Inflammatory macrophage treated with lipopolysaccharide for 4 hours (primary cell): ENCODE measurements around the gene FAM222B.
"Not testable (repeated sequence)": the region's sequence is repeated elsewhere in the genome, so short reads cannot be mapped to it uniquely, and the experiment has no call there.

Experiments used
- DNase-seq: peaks from one replicate; pipeline ENCODE4 v3.0.0-alpha.2; 2020

The FAM222B gene

DNA sequence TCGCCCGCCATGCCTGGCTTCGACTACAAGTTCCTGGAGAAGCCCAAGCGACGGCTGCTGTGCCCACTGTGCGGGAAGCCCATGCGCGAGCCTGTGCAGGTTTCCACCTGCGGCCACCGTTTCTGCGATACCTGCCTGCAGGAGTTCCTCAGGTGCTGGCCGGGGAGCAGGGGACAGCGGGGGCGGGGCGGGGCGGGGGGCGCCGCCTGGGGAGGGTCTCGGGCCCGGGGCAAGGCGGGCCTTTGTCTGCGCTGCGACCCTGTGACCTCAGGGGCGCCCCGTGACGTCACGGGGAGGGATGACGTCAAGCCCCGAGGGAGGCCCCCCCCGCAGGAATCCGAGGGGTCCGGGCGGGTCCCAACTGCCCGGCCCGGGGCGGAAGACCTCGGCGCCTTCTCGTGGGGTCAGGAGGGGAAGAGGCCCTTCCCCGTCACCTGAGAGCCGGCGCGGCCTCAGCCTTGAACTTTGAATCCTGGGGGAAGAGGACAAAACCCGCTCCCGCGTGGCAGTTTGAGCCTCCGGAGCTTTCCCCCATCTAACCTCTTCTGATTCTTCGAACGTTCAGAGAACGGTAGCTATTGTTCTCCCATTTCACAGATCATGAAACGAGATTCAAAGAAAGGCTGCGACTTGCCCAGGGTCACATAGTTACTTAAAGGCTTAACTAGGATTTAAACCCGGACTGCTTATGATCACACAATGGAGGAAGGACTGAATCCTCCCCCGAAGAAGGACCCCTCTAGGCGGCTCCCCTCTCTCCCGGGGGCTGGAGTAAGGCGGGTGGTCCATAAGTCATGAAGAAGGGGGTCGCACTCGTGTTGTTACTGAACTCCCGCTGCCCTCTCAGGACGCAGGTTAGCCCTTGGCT, 98.3 kb downstream of the FAM222B start:
- DNase-seq: peak; percentile 22

DNA sequence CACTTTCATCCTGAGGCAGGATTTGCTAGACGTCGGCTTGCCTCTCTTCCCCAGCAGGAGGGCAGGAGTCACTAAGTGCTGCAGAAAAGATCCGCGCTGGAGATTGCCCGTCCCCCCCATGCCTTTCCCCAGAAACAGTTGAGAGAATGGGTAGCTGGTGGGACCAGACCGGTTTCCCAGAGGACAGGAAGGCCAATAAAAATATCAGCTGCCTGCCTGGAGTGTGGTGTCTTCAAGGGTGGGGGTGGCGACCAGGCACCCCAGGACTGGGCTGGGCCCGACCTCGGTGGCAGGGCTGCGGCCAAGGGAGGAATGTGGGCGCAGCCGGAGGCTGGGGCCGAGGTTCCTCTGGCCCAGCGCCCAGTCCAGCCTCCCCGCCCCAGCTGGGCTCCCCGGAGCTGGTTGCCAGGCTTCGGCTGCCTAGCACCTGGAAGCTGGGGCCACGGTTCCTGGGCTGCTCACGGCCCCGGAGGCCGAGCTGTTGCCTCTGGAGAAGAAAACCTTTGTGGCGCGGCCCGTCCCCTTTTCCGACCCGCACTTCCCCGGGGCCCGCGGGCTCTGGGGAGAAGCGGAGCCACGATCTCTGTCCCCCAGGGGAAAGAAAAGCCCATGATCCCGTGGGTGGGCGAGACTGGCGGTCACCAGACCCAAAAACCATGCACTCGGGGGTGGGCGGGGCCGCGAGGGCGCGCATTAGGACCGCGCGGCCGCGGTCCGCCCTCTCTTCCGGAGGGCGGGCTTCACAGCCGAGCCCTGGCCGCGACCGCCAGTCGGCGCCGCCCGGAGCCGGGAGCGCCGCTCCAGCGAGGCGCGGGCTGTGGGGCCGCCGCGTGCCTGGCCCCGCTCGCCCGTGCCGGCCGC, 99.1 kb downstream of the FAM222B start, which contains the start of gene TRAF4:
TSS of gene TRAF4 (plus strand) at position 769 of the 861 bp plus-strand sequence. CDS start 102 bp downstream, outside the sequence.
- peak; percentile 85 for DNase-seq

DNA sequence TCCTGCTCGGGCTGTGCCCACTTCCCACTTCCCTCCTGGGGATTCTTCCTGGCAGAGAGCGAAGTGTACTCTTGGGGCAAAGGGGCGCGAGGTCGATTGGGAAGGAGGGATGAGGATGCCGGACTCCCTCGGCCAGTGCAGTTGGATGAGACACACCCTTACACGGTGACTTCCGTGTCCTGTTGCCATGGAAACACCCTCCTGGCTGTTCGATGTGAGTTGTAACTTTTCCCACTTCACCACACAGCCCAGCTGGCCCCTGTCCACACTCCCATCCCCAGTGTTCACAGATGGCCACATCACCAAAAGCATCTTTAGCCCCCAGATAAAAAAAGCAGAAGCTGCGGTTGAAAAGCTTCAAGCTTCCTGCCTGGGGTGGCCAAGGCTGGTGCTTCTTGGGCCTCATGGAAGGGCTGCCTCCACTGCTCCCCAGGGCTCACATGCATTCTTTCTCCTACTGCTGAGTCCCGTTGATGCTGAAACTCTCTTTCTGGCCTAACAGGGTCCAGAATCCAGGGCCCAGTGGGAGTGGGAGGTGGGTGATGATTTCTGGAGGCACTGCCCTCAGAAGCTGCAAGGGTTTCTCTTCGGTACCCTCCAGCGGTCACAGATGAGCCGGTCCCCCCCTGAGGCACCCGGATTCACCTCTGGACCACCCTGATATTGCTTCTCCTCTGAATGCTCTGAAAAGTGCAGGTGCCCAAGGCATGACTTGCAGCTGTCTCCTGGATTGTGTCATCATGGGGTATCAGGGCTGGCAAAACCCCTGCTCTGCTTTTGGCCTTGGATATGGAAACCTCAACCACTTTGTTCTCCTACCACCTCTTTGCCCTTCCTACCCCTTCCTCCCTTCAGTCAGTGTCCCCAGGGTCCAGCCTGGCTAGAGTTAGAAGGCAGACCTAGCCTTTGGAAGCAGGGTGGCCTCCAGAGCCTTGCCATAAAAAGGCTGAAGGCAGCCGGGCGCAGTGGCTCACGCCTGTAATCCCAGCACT, 100.9 kb downstream of the FAM222B start:
- peak; percentile 66 for DNase-seq

DNA sequence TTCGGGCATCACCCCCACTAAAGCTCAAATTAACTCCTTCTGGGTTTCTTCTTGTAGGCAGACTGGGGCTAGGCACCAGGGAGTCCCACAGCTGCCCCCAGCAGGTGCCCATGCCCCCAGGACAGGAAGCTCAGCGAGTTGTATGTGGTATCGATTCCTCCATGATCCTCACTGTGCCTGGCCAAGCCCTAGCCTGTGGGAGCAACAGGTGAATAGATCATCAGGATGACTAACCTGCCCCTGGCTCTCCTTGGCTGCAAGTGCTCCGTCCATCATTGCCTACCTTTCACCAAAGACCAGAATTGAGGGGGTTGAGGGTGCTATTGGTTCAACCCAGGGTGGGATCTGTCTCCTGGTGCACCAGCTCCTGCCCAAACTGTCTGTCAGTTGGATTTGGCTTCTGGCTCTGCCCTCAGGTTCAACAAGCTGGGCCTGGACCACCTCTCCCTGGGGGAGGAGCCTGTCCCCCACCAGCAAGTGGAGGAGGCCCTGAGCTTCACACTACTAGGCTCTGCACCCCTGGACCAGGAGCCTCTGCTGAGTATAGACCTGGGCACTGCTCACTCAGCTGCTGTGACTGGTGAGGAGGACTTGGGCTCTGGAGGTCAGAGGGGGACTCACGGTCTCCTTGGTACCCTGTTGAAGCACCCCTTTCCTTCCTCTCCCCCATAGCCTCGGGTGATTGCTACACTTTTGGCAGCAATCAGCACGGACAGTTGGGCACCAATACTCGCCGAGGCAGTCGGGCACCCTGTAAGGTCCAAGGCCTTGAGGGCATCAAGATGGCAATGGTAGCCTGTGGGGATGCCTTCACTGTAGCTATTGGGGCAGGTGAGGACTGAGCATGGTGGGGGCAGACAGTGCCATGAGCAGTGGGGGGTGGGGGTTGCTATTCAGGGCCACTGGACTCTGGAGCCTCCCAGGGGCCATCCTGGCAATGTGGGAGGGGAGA, 101.9 kb downstream of the FAM222B start:
- DNase-seq: no peak

DNA sequence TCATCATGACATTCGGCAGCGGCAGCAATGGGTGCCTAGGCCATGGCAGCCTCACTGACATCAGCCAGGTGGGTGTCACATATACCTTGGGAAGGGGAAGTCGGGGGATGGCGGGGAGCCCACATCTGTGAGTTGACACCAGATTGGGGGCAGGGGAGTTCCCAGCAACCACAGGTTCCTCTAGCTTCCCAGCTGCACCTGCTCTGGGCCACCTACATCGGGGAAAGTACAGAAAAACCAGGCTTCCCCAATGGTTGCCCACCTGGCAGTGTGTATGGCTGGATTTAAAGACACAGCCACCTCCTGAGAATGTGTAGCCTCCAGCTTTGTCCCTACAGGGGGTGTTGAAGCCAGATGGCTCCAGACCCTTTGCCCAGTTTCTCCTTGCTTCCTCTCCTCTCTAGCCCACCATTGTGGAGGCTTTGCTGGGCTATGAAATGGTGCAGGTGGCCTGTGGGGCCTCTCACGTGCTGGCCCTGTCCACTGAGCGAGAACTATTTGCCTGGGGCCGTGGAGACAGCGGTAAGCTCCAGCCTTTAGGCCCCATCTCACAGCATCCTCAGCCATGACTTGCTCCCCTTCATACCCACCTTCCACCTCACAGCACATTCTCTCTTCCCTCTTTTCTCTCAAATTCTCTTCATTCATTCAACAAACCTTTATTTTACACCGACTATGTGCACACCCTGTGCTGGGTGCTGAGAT, 103.8 kb downstream of the FAM222B start:
- no peak for DNase-seq

DNA sequence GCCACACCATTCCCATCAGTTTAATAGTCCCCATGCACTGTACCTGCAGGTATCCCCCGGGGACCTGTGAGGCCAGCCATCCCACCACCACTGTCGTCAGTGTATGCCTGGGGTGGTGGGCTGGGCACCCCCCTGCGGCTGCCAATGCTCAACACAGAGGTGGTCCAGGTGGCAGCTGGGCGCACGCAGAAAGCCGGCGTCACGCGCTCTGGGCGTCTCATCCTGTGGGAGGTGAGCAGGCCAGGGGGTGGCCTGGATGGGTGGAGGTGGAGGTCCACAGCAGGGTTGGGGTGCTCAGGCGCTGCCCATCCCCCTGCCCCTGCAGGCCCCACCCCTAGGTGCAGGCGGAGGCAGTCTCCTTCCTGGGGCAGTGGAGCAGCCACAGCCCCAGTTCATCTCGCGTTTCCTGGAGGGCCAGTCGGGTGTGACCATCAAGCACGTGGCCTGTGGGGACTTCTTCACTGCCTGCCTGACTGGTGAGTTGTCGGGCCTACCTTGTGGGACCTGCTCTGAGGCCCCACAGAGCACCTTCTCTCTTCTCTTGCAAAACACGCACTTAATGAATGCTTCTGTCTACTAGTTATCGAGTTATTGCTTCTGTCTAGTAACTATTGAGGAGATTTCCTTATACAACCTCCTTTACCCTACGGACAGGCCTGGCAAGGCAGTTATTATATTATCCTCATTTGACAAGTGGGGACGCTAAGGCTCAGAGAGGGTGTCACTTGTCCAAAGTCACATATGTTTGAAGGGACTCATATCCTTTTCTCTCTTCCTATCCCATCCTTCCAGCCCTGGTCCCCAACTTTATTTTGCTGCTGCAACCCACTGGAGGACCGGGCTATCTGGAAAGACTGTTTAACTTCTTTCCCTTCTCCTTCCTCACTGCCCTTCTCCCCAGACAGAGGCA, 104.6 kb downstream of the FAM222B start:
- DNase-seq: no peak

DNA sequence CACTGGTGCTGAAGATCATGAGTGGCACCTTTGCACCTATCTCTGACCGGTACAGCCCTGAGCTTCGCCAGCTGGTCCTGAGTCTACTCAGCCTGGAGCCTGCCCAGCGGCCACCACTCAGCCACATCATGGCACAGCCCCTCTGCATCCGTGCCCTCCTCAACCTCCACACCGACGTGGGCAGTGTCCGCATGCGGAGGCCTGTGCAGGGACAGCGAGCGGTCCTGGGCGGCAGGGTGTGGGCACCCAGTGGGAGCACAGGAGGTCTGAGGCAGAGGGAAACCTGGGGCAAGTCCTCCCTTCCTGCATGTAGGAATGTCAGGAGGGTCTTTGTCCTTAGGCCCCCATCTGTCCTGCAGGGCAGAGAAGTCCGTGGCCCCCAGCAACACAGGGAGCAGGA, 105.3 kb downstream of the FAM222B start:
- no peak for DNase-seq

DNA sequence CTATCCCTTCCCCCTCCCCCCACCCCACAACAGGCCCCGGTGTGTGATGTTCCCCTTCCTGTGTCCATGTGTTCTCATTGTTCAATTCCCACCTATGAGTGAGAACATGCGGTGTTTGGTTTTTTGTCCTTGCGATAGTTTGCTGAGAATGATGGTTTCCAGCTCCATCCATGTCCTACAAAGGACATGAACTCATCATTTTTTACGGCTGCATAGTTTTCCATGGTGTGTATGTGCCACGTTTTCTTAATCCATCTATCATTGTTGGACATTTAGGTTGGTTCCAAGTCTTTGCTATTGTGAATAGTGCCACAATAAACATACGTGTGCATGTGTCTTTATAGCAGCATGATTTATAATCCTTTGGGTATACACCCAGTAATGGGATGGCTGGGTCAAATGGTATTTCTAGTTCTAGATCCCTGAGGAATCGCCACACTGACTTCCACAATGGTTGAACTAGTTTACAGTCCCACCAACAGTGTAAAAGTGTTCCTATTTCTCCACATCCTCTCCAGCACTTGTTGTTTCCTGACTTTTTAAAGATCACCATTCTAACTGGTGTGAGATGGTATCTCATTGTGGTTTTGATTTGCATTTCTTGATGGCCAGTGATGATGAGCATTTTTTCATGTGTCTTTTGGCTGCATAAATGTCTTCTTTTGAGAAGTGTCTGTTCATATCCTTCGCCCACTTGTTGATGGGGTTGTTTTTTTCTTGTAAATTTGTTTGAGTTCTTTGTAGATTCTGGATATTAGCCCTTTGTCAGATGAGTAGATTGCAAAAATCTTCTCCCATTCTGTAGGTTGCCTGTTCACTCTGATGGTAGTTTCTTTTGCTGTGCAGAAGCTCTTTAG, 106.4 kb downstream of the FAM222B start:
- not testable (repeated sequence) for DNase-seq

DNA sequence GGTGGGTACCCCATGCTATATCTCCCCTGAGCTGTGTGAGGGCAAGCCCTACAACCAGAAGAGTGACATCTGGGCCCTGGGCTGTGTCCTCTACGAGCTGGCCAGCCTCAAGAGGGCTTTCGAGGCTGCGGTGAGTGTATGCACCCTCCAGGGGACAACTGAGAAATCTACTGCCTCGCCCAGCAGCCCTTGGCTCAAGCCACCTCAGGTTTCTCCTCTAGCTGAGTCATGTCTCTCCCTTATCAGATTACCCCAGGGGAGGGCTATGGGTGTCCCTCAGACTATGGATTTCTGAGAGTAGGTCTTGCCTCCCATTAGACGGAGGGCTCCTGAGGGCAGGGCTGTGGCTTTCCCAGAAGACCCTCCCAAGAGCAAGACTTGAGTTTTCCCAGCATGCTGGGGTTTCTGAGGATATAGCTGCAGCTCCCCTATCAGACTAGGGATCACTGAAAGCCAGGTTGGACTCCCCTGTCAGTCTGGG, 107.3 kb downstream of the FAM222B start:
- DNase-seq: no peak

DNA sequence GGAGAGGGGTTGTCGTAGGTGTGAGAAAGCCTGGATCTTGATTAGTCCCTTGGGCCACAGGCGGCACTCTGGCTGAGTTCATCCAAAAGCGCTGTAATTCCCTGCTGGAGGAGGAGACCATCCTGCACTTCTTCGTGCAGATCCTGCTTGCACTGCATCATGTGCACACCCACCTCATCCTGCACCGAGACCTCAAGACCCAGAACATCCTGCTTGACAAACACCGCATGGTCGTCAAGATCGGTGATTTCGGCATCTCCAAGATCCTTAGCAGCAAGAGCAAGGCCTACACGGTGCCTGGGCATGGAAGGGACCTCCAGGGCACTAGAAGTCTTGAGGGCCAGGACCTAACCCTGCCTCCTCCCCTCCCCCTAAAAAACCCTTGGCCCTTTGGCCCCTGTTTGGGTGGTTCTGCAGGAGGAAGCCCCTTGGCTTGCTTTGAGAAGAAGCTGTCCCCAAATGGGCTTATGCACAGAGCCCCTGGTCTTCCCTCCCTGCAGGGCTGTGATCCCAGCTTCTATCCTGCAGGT, 107.8 kb downstream of the FAM222B start:
- DNase-seq: no peak

DNA sequence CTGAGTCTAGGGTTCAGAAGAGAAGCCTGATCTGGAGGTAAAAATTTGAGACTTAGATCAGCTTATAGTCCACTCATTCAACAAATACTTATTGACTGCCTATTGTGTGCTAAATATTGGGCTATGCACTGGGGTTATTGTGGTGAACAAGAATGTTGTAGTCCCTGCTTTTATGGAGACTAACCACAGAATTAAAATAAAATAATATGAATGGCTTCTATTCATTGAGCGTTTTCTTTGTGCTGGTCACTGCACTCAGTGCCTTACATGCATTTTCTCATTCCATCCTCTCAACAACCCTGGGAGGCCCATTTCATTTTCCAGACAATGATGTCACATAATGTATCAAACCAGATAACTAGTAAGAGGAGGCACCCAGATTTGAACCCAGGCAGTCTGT, 109.2 kb downstream of the FAM222B start:
- DNase-seq: no peak

DNA sequence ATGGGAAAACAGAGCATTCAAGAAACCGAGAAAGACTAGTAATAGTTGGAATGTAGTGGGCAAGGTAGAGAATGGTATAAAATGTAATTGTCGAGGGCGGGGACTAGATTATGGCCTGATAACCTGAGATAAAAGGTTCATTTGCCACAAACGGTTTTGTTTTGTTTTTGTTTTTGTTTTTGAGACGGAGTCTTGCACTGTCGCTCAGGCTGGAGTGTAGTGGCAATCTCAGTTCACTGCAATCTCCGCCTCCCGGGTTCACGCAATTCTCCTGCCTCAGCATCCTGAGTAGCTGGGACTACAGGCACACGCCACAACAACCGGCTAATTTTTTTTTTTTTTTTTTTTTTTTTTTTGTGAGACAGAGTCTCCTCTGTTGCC, 112.7 kb downstream of the FAM222B start:
- no peak for DNase-seq

DNA sequence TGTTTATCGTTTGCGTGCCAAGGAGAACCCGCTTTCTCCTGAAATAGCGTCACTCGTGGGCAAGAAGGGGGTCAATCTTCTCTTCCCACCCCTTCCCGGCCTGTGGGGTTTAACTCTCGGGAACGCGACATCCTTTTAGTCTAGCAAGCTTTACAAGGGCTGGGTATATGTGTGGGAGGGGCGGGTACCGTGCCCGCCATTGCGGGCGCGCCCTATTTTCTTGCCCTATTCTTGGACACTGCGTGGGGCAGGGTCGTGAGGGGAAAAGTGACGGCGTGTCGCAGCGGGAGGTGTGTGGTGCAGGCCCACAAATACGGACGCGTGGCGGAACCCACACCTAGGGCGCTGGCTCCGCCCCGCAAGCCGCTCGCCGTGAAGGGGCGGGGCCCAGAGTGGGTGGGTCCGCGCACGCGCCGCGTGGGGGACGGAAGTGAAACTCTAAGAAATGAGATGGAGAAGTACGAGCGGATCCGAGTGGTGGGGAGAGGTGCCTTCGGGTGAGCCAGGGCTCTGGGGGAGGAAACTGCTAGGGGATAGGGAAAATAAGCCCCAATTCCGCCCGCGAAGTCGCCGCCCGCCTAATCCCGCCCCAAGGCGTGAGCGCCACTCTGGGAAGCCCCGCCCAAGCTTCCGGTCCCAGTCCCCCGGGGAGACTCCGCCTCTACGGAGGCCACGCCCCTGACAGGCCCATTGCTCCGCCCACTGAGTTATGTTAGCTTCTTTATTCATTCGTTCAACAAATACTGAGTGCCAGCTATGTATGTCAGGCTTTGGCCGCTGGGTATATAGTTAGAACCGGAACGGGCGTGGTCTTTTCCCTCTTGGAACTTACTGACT, 114.0 kb downstream of the FAM222B start, which contains the start of gene NEK8:
TSS of gene NEK8 (plus strand) at position 425 of the 837 bp plus-strand sequence. CDS start at position 451, 26 bp downstream.
- DNase-seq: peak; percentile 97

DNA sequence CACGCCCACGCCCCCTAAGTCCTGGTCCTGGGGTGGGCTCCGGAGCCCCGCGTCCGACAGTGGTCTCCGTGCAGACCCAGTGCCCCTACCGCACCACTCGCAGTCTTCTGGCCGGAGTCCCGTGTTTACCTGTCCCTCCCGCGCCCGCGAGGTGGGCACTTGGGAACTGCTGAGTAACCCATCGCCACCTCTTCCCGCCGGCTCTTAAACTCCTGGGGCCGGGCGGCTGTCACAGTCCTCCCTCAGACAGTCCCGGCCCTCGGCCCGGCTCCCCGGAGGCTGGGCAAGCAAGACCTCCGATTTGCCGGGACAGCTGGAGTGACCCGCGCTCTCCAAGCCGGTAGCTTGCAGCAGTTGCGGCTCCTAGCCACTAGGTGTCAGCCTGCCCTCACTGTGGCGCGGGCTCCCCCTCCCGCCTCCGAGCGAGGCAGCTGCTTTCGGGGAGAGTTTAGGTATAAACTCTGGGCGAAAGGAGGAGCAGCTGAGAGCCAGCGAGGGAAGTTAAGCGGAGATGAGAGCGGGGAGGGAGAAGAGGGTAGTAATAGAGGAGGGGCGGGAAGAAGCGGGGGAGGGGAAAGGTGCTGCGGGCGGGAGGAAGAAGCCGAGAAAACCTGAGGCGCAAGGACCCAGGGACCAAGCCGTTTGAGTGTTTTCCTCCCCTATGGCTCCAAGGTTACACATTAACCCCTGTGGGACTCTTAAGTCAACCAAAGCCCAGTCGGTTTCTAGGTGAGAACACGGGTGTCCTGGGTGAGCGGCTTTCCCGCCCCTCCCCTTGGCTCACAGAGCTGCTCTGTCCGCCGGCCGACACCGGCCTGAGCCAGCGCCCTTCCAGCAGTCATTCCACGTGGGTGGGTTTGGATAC, 115.7 kb downstream of the FAM222B start:
- DNase-seq: peak; percentile 90

DNA sequence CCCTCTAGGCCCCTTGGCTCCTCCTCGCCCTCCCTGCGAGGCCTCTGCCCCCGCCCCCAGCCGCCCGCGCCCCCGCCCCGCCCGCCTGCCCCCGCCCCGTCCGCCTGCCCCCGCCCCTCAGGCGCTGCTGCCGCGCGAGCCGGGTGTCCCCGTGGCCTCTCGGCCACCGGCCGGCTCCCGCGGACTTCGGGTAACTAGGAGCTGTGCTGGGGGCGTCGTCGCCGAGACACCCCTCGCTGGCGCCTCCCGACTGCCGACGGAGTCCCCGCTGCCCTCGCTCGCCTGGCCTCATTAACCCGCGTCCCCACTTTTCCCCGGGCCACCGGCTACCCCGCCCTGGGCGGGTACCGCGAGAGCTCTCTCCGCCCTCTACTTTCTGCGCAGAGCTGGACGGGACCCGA, 116.4 kb downstream of the FAM222B start, which contains the start of gene TLCD1:
TSS of gene TLCD1 (minus strand) at position 8 of the 401 bp plus-strand sequence. CDS start 136 bp downstream, outside the sequence.
- DNase-seq: peak; percentile 65
